CD14-positive monocyte (primary cell): ENCODE results near the gene TRIM45. TPM values are rescaled to one million over a fixed set of nuclear protein-coding genes. Genes with fewer than 3 reads are reported as not detected.

ENCODE experiments used
- DNase-seq, 3 donors: peaks; one replicate each; pipeline ENCODE4 v3.0.0-alpha.2; 2011 to 2022
- H2AFZ ChIP-seq: 2 replicates; pipeline ENCODE4 v1.6.0; 2012; ENCODE audit warnings: mild to moderate bottlenecking, low read depth, low read length, inconsistent platforms; ENCODE audit not compliant: insufficient read depth, poor library complexity, severe bottlenecking
- H3K27ac ChIP-seq, 2 donors: 1 replicate in 1 of 2; 2 replicates in 1 of 2; pipeline ENCODE4 v1.5.1; 2012 to 2013; ENCODE audit warnings: low read length in 2 of 2, control low read depth in 1 of 2, inconsistent platforms in 1 of 2, low read depth in 1 of 2, mild to moderate bottlenecking in 1 of 2
- H3K27me3 ChIP-seq, 2 donors: one replicate each; pipeline versions ENCODE4 v1.6.0 to v1.6.1; 2011 to 2013; ENCODE audit warnings: low read length in 2 of 2; ENCODE audit not compliant: control insufficient read depth in 2 of 2, insufficient read depth in 2 of 2
- H3K36me3 ChIP-seq, 2 donors: replicated peaks in 1 of 2; 1 replicate in 1 of 2; 2 replicates in 1 of 2; pipeline versions ENCODE4 v1.5.1 to v1.6.1; 2012 to 2013; ENCODE audit warnings: low read length in 2 of 2, control low read depth in 1 of 2, inconsistent platforms in 1 of 2, mild to moderate bottlenecking in 1 of 2; ENCODE audit not compliant: insufficient read depth in 2 of 2, control insufficient read depth in 1 of 2
- H3K4me1 ChIP-seq, 2 donors: 1 replicate in 1 of 2; 2 replicates in 1 of 2; pipeline versions ENCODE4 v1.5.1 to v1.6.1; 2012 to 2013; ENCODE audit warnings: low read length in 2 of 2, control low read depth in 1 of 2, inconsistent platforms in 1 of 2, mild to moderate bottlenecking in 1 of 2, moderate library complexity in 1 of 2; ENCODE audit not compliant: insufficient read depth in 2 of 2, control insufficient read depth in 1 of 2
- H3K4me2 ChIP-seq: replicated peaks from 2 replicates; pipeline ENCODE3; 2012; ENCODE audit warnings: low read length, moderate library complexity, mild to moderate bottlenecking; ENCODE audit not compliant: poor library complexity, severe bottlenecking; ENCODE audit errors: extremely low read depth
- H3K4me3 ChIP-seq, 3 experiments: fragments of 200-600 bp in 1 of 3; sonication (generic) in 1 of 3; replicated peaks in 1 of 3; 1 replicate in 2 of 3; 2 replicates in 1 of 3; pipeline ENCODE4 v1.5.1; 2011 to 2013; ENCODE audit warnings: low read length in 3 of 3, mild to moderate bottlenecking in 3 of 3, control low read depth in 2 of 3, low read depth in 2 of 3, inconsistent platforms in 1 of 3, moderate library complexity in 1 of 3
- H3K79me2 ChIP-seq: 2 replicates; pipeline ENCODE4 v1.6.0; 2012; ENCODE audit warnings: mild to moderate bottlenecking, control low read depth, inconsistent platforms, low read length, moderate library complexity; ENCODE audit not compliant: insufficient read depth
- H3K9ac ChIP-seq: 2 replicates; pipeline ENCODE4 v1.6.0; 2017; ENCODE audit warnings: low read length, mild to moderate bottlenecking; ENCODE audit not compliant: insufficient read depth, poor library complexity, severe bottlenecking
- H3K9me3 ChIP-seq, 2 donors: replicated peaks in 1 of 2; 1 replicate in 1 of 2; 2 replicates in 1 of 2; pipeline versions ENCODE4 v1.5.1 to v1.6.1; 2012 to 2013; ENCODE audit warnings: low read length in 2 of 2, control low read depth in 1 of 2; ENCODE audit not compliant: control insufficient read depth in 1 of 2, insufficient read depth in 1 of 2
- H4K20me1 ChIP-seq: 2 replicates; pipeline ENCODE4 v1.6.0; 2012; ENCODE audit warnings: mild to moderate bottlenecking, low read length, control low read depth, moderate library complexity; ENCODE audit not compliant: insufficient read depth
- H3K27ac Mint-ChIP-seq, 7 donors: one replicate each; pipeline ENCODE4 v1.8.0; 2020; ENCODE audit warnings: mild to moderate bottlenecking in 7 of 7, mixed read lengths in 7 of 7, moderate library complexity in 6 of 7, inconsistent platforms in 2 of 7
- H3K27me3 Mint-ChIP-seq, 3 donors: one replicate each; pipeline ENCODE4 v1.8.0; 2021 to 2022; ENCODE audit warnings: low read depth in 3 of 3, mild to moderate bottlenecking in 3 of 3, mixed read lengths in 3 of 3, moderate library complexity in 3 of 3, inconsistent platforms in 1 of 3
- H3K36me3 Mint-ChIP-seq, 2 donors: one replicate each; pipeline ENCODE4 v1.8.0; 2020; ENCODE audit warnings: mixed read lengths in 2 of 2, inconsistent platforms in 1 of 2, mild to moderate bottlenecking in 1 of 2
- H3K4me1 Mint-ChIP-seq: one replicate; pipeline ENCODE4 v1.8.0; 2020; ENCODE audit warnings: mild to moderate bottlenecking, mixed read lengths
- H3K4me3 Mint-ChIP-seq, 2 donors: one replicate each; pipeline ENCODE4 v1.8.0; 2020; ENCODE audit warnings: mild to moderate bottlenecking in 2 of 2, mixed read lengths in 2 of 2, moderate library complexity in 1 of 2
- H3K9me3 Mint-ChIP-seq, 7 donors: one replicate each; pipeline ENCODE4 v1.8.0; 2020 to 2022; ENCODE audit warnings: mixed read lengths in 7 of 7, mild to moderate bottlenecking in 6 of 7, moderate library complexity in 6 of 7, inconsistent platforms in 2 of 7
- WGBS: methylation state at CpG from one replicate; pipeline ENCODE4 v1.1.5; 2013; ENCODE audit warnings: missing lambda C conversion rate; ENCODE audit not compliant: insufficient coverage; 5-methylcytosine and 5-hydroxymethylcytosine counted together
- intact Hi-C, 2 donors: fragments of 100-400 bp; cut with micrococcal nuclease; formaldehyde crosslinking; loops; one replicate each; pipeline versions ENCODE4 v1.15.0 to v1.15.1; 2023
- polyA plus RNA-seq, 3 donors: library from polyadenylated mRNA; depleted of rRNA in 1 of 3; unstranded in 2 of 3; stranded (reverse) in 1 of 3; fragments of 300-500 nt in 2 of 3; fragments of >200 nt in 1 of 3; fragmentation: Illumina TruSeq in 2 of 3; gene quantifications; 1 replicate in 2 of 3; 2 replicates in 1 of 3; pipeline ENCODE4 v1.2.3, GENCODE V29; 2012 to 2021
- TF ChIP-seq, protein P1 (sequence below): fragments of 200-600 bp; IDR thresholded peaks from one replicate; pipeline ENCODE4 v1.8.0; 2022; ENCODE audit warnings: antibody characterized with exemption, mild to moderate bottlenecking

The TRIM45 gene
- polyA plus RNA-seq, 3 donors, result 0.85 to 1.4 TPM; not detected in 1

GRCh38 chr1:117150316-117150715 lies 28.8 kb upstream of the TRIM45 start:
- H3K27me3 Mint-ChIP-seq, result peaks cover 0 to 3% (median 1%) of the 10 kb centered on the region in 3 donors
- peaks cover 6 to 11% (median 9%) of the 10 kb centered on the region in 7 donors for H3K9me3 Mint-ChIP-seq
- Histone ChIP-seq H3K27me3 (no peaks in the 10 kb centered on the region), H3K9ac (no peak overlapping the region), H3K4me1 (no peaks in the 10 kb centered on the region), H4K20me1 (no peaks in the 10 kb centered on the region), H2AFZ (no peak overlapping the region), H3K79me2 (no peaks in the 10 kb centered on the region), H3K9me3 (peaks cover 0 to 5% of the 10 kb centered on the region in 2 donors), H3K27ac (no peak overlapping the region), H3K4me2 (no peak overlapping the region), H3K4me3 (no peak overlapping the region), H3K36me3 (no peaks in the 10 kb centered on the region)
- intact Hi-C loops, result no loop called here
- no peak for DNase-seq
- H3K4me1 Mint-ChIP-seq, result no peaks in the 10 kb centered on the region
- no peaks in the 10 kb centered on the region for H3K36me3 Mint-ChIP-seq
- TF ChIP-seq, protein P1, sequence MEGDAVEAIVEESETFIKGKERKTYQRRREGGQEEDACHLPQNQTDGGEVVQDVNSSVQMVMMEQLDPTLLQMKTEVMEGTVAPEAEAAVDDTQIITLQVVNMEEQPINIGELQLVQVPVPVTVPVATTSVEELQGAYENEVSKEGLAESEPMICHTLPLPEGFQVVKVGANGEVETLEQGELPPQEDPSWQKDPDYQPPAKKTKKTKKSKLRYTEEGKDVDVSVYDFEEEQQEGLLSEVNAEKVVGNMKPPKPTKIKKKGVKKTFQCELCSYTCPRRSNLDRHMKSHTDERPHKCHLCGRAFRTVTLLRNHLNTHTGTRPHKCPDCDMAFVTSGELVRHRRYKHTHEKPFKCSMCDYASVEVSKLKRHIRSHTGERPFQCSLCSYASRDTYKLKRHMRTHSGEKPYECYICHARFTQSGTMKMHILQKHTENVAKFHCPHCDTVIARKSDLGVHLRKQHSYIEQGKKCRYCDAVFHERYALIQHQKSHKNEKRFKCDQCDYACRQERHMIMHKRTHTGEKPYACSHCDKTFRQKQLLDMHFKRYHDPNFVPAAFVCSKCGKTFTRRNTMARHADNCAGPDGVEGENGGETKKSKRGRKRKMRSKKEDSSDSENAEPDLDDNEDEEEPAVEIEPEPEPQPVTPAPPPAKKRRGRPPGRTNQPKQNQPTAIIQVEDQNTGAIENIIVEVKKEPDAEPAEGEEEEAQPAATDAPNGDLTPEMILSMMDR, result no peak
- H3K27ac Mint-ChIP-seq, result no peak overlapping the region
- no peak overlapping the region for H3K4me3 Mint-ChIP-seq
- WGBS, result no CpG with 5 or more reads among the region's 2 CpGs

DNA sequence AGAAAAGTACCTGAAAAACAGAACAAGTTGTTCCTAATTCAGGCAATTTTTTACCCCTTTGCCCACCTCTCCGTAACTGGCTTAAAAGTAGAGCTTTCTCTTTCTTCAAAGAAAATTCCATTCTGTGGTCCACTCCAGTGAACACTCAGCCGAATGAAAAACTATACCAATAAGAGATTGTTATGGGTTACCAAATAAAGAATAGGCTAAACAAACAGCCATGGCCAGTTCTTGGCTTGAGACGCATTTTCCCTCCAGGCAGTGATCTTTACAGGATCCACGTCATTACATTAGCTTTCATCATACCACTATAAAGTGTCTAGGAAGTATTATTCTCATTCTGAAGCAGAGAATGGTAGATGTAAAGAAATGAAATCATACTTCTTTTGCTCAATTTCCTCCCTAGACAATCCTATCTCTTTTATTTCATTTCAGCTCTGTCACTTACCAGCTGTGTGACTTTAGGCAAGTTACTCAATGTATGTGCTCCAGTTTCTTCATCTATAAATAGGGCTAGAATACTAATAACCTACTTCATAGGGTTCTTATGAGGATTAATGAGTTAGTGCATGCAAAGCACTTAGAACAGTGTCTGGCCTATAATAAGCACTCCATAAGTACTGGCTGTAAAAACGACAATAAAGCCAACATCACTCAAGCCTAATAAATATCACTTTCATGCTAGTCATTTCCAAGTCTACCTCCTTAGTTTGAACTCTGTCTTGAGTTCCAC lies 26.5 kb upstream of the TRIM45 start:
- no CpG with 5 or more reads among the region's 5 CpGs for WGBS

More for the DNA sequence above, 26.5 kb upstream of the TRIM45 start:
- no peaks in the 10 kb centered on the region for H4K20me1 ChIP-seq
- no peaks in the 10 kb centered on the region for H3K27me3 ChIP-seq
- no peak overlapping the region for H2AFZ ChIP-seq
- no peak overlapping the region for H3K4me2 ChIP-seq
- TF ChIP-seq, protein P1, result no peak
- intact Hi-C loops, result no loop called here
- Mint-ChIP-seq H3K4me3 (no peak overlapping the region), H3K4me1 (no peaks in the 10 kb centered on the region), H3K9me3 (peaks cover 6 to 10% (median 9%) of the 10 kb centered on the region in 7 donors), H3K27ac (no peak overlapping the region), H3K36me3 (no peaks in the 10 kb centered on the region), H3K27me3 (peaks cover 0 to 3% (median 1%) of the 10 kb centered on the region in 3 donors)
- no peaks in the 10 kb centered on the region for H3K79me2 ChIP-seq
- no peak overlapping the region for H3K4me3 ChIP-seq
- peaks cover 0 to 5% of the 10 kb centered on the region in 2 donors for H3K9me3 ChIP-seq
- H3K9ac ChIP-seq, result no peak overlapping the region
- H3K4me1 ChIP-seq, result no peaks in the 10 kb centered on the region
- H3K36me3 ChIP-seq, result no peaks in the 10 kb centered on the region
- no peak for DNase-seq
- H3K27ac ChIP-seq, result no peak overlapping the region
